ENCODE measurements around the gene S100A12.

Gene S100A12

DNA sequence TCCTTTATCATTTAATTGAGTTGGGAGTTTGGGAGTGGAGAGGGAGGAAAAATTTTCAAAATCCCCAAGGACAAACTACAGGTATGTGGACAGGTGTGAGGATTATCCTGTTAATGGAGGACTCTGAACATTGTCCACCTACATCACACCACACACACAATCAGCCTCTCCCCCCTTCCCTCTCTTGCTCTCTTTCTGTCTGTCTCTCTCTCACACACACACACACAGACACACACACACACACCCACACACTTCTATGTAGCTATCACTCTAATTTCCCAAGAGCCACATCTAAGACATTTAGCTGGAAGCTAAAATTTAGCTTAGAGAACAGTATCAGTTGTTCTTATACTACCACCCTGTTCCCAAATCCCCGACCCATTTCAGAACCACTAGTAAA, 14.0 kb upstream of the S100A12 start:
- no peak for DNase-seq
- peaks cover 8% of the 10 kb centered on the region for H3K27me3 Mint-ChIP-seq
- ATAC-seq, result no peak
- no peak overlapping the region for H3K4me3 Mint-ChIP-seq
- H3K4me1 Mint-ChIP-seq, result peaks cover 5% of the 10 kb centered on the region
- no peaks in the 10 kb centered on the region for H3K9me3 Mint-ChIP-seq
- H3K27ac Mint-ChIP-seq, result no peak overlapping the region

DNA sequence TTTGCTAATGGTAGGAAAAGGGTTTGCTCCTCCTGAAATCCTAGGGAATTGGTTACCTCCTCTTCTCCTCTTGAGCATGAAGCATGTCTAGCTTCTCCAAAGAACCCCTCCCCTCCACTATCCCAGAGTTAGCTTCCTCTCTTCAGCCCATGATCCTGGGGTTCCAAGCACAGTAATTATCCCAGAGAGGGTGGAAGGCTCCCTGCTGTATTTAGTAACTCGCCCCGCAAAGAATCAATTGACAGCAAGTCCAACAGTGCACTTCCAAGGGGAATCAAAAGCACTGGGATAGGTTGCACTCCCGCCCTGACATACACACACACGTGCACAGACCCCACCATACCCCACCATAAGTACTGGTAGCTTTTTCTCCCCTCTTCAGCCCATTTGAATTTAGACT, 12.4 kb upstream of the S100A12 start:
- Mint-ChIP-seq H3K27ac (no peak overlapping the region), H3K4me1 (peaks cover 5% of the 10 kb centered on the region), H3K9me3 (peaks cover 0 to 3% of the 10 kb centered on the region in 2 donors), H3K27me3 (peaks cover 9% of the 10 kb centered on the region), H3K4me3 (no peak overlapping the region)
- no peak for ATAC-seq
- DNase-seq, result no peak

DNA sequence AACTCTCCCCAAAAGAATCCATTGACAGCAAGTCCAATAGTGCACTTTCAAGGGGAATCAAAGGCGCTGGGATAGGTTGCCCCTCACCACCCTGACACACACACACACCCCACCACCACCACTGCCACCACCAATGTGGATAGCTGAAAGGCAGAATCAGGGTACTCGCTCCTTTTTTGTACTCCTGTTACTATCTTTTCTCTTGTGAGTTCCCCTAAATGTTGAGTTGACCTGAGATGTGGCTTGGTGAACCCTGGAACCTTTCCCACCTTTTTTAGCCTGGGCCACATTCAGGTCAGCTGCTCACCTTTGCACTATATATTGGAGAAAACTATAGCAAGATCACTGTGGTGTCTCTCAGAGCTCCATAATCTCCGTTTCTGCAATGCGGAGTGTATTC, 11.6 kb upstream of the S100A12 start:
- peaks cover 16% of the 10 kb centered on the region for H3K27me3 Mint-ChIP-seq
- H3K4me1 Mint-ChIP-seq, result peaks cover 5% of the 10 kb centered on the region
- no peak for ATAC-seq
- no peak overlapping the region for H3K27ac Mint-ChIP-seq
- peaks cover 5 to 11% of the 10 kb centered on the region in 2 donors for H3K9me3 Mint-ChIP-seq
- no peak for DNase-seq
- H3K4me3 Mint-ChIP-seq, result no peak overlapping the region

DNA sequence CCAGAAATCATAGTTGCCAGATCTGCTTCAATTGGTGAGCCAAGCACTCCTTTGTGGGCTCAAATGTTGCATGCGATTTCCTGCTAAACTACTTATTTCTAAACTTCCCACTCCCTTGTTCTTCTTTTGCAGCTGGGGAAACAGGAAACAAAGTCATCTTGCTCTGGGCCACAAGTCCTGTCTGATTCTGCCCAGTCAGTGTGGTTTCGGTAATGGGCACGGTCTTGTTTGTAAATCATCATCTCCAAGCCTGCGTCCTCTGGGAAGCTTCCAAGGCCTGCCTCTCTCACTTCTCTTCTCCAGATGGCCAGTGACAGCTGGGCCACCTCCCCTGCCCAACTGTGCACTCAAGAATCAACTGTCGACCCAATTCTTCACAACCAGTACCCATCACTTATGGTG, 11.1 kb upstream of the S100A12 start:
- Mint-ChIP-seq H3K9me3 (peaks cover 10 to 16% of the 10 kb centered on the region in 2 donors), H3K27me3 (peaks cover 20% of the 10 kb centered on the region), H3K4me1 (peaks cover 5% of the 10 kb centered on the region), H3K4me3 (no peak overlapping the region), H3K27ac (peak overlapping the region in 1 of 2 donors; percentile 85)
- no peak for DNase-seq
- ATAC-seq, result no peak

DNA sequence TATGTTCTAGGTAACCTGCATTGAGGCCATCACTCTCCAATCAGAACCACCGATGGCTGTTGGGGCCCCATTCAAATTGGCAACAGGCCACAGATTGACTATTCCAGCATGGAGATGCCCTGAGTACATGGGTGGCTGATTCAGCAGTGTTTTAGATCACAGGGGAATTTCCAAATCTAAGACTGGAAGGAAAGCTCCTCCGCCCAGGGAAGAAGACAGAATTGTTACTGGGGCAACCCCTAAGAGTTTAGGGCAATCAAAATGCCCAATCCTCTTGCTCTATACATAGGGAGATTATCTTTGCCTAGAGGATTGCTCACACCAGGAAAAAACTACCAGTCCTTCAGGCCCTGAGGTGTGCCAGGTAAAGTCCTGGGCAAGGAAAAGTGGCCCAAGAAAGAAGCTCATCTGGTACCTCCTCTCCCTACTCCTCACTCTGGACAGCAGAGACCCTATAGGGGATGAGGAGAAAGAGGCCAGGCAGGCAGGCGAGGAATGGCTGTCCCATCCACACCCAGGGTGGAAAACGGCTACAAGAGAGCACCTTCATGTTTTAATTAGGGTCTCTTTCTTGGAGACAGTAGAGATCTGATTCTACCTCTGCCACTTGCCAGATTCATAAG, 9.6 kb upstream of the S100A12 start:
- ATAC-seq, result no peak
- peaks cover 27% of the 10 kb centered on the region for H3K27me3 Mint-ChIP-seq
- H3K4me3 Mint-ChIP-seq, result no peak overlapping the region

DNA sequence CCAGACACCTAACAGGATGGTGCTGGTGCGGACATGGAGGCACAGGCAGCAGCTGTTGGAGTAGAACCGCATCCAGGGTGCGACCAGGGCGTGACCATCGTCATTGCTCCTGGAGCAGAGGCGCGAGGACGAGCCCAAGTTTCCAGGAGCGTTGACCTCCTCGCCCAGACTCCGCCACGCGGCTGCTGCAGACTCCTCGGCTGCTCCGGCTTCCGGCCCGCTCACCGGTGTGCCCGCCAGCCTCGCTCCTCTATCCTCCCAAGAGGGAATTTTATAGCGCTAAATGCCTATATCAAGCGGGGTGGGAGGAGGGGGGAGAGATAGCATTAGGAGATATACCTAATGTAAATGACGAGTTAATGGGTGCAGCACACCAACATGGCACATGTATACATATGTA, 5.3 kb upstream of the S100A12 start:
- Mint-ChIP-seq H3K4me3 (no peak overlapping the region), H3K9me3 (peaks cover 15 to 23% of the 10 kb centered on the region in 2 donors), H3K27ac (no peak overlapping the region), H3K27me3 (peaks cover 50% of the 10 kb centered on the region), H3K4me1 (no peaks in the 10 kb centered on the region)
- ATAC-seq, result no peak
- DNase-seq, result no peak

More for the DNA sequence above, 9.6 kb upstream of the S100A12 start:
- Mint-ChIP-seq H3K9me3 (peaks cover 15 to 23% of the 10 kb centered on the region in 2 donors), H3K4me1 (peaks cover 5% of the 10 kb centered on the region), H3K27ac (no peak overlapping the region)
- DNase-seq, result no peak

DNA sequence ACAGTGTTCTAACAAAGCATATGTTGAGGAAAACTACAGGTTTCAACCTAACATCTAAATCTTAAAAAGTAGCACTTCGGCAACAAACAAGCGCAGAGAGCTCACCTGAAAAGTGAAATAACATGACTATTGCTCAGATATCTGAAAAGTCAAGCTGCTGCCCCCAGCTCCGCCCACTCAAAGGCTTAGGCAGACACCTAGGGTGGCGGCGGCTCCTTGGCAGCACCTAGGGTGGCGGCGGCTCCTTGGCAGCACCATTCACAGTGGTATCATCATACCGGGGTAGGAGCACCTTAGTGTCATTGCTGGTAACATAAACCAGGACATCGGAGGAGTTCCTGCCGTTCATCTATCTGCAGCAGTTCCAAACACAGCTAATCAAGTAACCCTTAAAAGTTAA, 4.2 kb upstream of the S100A12 start:
- ATAC-seq, result no peak
- H3K4me3 Mint-ChIP-seq, result no peak overlapping the region
- DNase-seq, result no peak
- H3K9me3 Mint-ChIP-seq, result peaks cover 15 to 23% of the 10 kb centered on the region in 2 donors
- H3K27me3 Mint-ChIP-seq, result peaks cover 50% of the 10 kb centered on the region
- no peak overlapping the region for H3K27ac Mint-ChIP-seq
- no peaks in the 10 kb centered on the region for H3K4me1 Mint-ChIP-seq

DNA sequence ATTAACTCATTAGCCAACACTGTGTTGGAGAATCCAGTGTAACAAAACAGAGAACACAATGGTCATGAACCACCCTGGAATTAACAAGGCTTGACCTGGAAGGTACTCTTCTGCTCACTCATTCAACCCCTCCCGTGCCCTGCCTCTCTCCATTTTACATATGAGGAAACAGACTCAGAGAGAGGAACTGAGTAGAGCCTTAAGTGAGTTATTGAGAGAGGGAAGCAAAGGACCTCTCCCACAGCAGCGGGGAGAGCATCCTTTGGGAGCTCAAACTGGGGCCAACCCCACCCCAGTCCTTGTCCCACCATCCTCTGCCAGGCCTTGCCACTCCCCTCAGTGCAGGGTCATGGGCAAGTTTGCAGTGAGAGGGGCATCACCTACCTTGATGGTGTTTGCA, 1.4 kb downstream of the S100A12 start:
- Mint-ChIP-seq H3K9me3 (no peaks in the 10 kb centered on the region), H3K4me1 (no peaks in the 10 kb centered on the region), H3K27me3 (peaks cover 23% of the 10 kb centered on the region), H3K27ac (no peak overlapping the region), H3K4me3 (no peak overlapping the region)
- ATAC-seq (no peak), DNase-seq (no peak)

DNA sequence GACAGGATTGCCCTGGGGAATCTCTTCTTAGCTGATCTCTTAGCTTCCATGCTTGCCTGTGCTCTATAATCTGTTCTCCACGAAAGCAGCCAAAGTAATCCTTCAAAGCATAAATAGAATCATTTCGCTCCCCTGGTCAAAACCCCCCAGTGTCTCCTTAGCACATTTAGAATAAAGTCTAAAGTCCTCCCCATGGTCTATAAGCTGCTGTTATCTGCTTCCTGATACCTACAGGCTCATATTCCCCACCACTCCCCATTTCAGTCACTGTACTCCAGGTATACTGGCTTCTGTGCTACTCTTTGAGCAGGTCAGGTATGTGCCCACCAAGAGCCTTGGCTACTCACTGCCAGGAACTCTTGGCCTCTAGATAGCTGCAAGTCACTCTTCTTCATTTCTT, 2.9 kb downstream of the S100A12 start:
- H3K9me3 Mint-ChIP-seq, result no peaks in the 10 kb centered on the region
- H3K27me3 Mint-ChIP-seq, result peaks cover 13% of the 10 kb centered on the region
- DNase-seq (no peak), ATAC-seq (no peak)
- no peak overlapping the region for H3K27ac Mint-ChIP-seq
- no peaks in the 10 kb centered on the region for H3K4me1 Mint-ChIP-seq
- no peak overlapping the region for H3K4me3 Mint-ChIP-seq

DNA sequence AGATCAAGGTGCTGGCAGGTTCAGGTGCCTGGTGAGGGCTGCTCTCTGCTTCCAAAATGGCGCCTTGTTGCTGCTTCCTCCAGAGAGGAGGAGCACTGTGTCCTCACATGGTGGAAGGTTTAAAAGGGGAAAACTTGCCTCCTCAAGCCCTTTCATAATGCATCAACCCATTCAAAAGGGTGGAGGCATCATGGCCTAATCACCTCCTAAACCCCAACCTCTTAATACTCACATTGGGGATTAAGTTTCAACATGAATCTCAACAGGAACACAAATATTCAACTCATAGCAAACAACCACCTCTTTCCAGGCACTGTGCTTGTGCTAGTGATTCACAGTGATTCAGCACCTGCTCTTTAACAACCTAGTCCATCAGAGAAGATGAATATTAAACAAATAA, 4.2 kb downstream of the S100A12 start:
- no peak for ATAC-seq
- no peaks in the 10 kb centered on the region for H3K27me3 Mint-ChIP-seq
- H3K27ac Mint-ChIP-seq, result no peak overlapping the region
- H3K4me1 Mint-ChIP-seq, result no peaks in the 10 kb centered on the region
- H3K4me3 Mint-ChIP-seq, result no peak overlapping the region
- no peak for DNase-seq
- H3K9me3 Mint-ChIP-seq, result no peaks in the 10 kb centered on the region

DNA sequence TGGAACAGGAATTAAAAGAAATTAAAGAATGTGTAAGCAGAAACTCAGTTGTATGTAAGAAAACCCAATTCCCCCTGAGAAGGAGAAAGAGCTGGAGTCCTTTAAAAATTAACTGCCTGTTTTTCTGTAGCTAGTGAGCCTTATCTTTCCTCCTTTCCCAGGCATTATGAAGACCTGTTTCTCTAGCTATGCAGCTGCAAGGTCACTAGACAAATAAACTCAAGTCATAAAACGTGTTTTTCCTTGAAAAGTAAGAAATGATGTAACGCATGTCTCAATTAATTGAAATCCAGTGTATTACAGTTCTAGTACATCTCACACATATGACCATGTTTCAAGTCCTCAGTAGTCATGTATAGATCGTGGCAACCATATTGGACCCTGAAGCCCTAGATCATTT, 5.3 kb downstream of the S100A12 start:
- no peaks in the 10 kb centered on the region for H3K9me3 Mint-ChIP-seq
- H3K4me1 Mint-ChIP-seq, result no peaks in the 10 kb centered on the region
- no peak overlapping the region for H3K27ac Mint-ChIP-seq
- H3K4me3 Mint-ChIP-seq, result no peak overlapping the region
- H3K27me3 Mint-ChIP-seq, result no peaks in the 10 kb centered on the region
- ATAC-seq (no peak), DNase-seq (no peak)

DNA sequence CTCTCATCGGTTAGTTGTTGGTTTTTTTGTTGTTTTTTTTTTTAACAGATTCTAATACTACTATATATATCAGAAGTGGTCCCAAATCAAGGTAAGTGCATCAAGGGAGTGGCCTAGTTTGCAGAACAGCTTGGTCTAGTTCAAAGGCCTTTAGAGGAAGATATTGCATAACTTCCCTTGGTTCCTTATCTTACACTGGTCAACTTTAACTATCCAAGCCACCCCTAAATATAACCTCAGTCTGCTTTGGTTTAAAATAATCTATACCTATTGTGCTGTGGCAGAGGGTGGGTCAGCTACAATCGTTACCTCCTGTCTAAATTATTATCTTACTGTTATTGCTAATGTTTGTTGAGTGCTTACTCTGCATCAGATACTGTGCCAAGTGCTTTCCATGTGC, 6.9 kb downstream of the S100A12 start:
- Mint-ChIP-seq H3K27ac (no peak overlapping the region), H3K27me3 (no peaks in the 10 kb centered on the region), H3K4me3 (no peak overlapping the region), H3K9me3 (no peaks in the 10 kb centered on the region), H3K4me1 (no peaks in the 10 kb centered on the region)
- DNase-seq, result no peak
- no peak for ATAC-seq

DNA sequence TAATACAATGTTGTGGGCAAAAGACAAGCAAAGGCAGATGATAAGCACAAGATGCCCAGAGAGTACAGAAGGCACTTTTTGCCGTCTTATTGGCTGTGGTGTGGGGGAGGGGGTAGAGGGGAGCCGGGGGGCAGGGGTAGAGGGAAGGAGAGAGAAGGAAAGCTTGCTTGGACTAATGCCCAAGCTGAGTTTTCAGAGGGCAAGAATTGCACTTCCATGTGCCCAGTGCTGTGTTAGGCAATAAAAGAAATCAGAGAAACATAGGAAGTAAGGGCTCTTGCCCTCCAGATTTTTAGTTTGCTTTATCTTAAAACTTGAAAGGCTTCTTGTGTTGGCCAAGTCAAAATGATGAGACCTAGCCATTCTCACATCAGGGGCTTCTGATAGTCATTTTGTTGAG, 8.3 kb downstream of the S100A12 start:
- H3K27ac Mint-ChIP-seq, result no peak overlapping the region
- H3K4me1 Mint-ChIP-seq, result no peaks in the 10 kb centered on the region
- ATAC-seq (no peak), DNase-seq (no peak)
- no peaks in the 10 kb centered on the region for H3K27me3 Mint-ChIP-seq
- H3K4me3 Mint-ChIP-seq, result no peak overlapping the region
- no peaks in the 10 kb centered on the region for H3K9me3 Mint-ChIP-seq

DNA sequence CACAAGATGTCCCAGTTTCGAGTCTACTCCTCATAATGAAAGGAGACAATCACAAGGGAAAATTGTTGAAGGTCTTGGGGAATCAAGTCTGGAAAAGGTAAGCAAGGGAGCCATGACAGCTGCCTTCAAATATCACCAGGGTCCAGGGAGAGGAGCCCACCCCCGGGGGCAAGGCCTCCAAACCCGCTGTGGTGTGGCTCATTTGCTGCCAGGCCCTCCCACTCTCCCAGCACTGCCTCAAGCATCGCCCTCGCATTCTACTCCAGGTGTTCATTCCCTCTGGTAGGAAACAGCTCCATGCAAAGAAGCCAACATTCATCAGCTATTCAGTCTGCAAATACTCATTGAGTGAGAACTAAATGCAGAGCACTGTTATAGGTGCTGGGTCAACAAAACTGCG, 9.2 kb downstream of the S100A12 start:
- Mint-ChIP-seq H3K4me3 (no peak overlapping the region), H3K4me1 (no peaks in the 10 kb centered on the region), H3K9me3 (no peaks in the 10 kb centered on the region), H3K27ac (no peak overlapping the region), H3K27me3 (no peaks in the 10 kb centered on the region)
- DNase-seq, result no peak
- ATAC-seq, result no peak

DNA sequence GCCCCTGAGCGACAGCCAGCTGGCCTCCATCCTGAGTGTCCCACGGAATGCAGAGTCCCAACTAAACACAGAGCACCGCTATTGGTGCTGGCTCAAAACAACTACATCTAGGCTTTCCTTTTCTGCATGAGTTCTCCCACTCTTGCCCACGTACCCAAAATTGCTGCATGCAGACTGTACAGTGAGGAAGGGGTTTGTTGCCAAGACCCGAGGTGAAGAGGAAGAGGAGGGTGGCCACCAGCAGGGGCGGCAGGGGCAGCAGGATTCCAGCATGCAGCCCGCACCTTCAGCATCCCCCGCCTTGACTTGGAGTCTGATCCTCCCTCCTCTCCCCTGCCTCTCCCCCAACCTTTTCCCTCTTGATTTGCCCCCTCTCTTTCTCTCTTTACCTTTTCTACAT, 9.7 kb downstream of the S100A12 start:
- peak overlapping the region in 1 of 2 donors; percentile 12 for H3K27ac Mint-ChIP-seq
- no peak overlapping the region for H3K4me3 Mint-ChIP-seq
- no peaks in the 10 kb centered on the region for H3K27me3 Mint-ChIP-seq
- no peak for ATAC-seq
- no peaks in the 10 kb centered on the region for H3K4me1 Mint-ChIP-seq
- no peaks in the 10 kb centered on the region for H3K9me3 Mint-ChIP-seq
- DNase-seq, result no peak

DNA sequence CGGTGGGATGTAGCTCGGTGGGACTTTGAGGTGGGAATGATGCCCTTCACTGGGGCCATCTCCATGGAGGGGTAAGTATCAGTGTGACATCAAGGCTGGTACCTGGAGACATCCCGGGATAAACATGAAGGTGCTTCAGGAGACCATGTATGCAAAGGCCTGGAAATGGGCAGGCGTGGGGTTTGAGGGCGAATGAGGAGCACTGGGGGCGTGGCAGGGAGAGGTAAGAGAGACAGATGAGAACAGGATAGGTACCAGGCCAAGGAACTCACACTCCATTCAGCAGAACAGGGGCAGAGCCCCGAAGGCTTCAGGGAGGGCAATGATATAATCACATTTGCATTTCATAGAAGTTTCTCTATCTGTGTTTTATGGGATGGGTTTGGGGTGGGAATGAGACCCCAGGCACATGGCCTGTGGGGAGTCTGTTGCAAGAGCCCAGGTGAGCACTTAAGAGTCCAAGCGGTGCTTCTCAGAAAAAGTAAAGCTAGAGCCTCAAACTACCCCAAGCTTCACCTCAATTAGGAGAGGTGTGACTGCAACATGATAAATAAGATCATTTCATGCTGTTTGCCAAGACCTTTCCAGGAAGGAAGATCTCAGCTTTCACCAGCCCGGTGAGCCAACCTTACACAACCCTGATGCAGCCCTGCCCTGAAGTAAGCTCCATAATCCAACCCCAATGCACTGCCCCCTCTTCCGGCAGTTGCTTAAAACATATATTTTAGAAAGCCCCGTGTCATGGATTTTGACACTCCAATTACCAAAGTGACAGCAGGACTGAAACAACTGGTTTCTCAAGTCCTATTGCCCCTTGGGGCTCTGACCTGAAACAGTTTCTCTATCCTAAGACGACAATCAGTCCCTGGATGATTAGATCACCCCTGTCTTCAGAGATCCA, 10.4 kb downstream of the S100A12 start:
- DNase-seq, result no peak
- Mint-ChIP-seq H3K4me1 (no peaks in the 10 kb centered on the region), H3K27me3 (no peaks in the 10 kb centered on the region), H3K4me3 (no peak overlapping the region), H3K27ac (no peak overlapping the region), H3K9me3 (no peaks in the 10 kb centered on the region)
- no peak for ATAC-seq
